Psoas muscle (tissue), 8 donors: Measurements from ENCODE around the gene OR2F2. TPM values are rescaled to one million over a fixed set of nuclear protein-coding genes. Genes with fewer than 3 reads are reported as not detected.

Experiments used
- ATAC-seq, 4 donors: fragments of 200-7000 bp; cut with Tn5 transposase; one replicate each; pipeline ENCODE4 v1.9.1; 2020; ENCODE audit warnings: moderate library complexity in 3 of 4, mild to moderate bottlenecking in 2 of 4
- DNase-seq, 2 donors: peaks; one replicate each; pipeline ENCODE4 v3.0.0-alpha.2; 2020
- H3K27ac ChIP-seq: fragments of 200-600 bp; one replicate; pipeline ENCODE4 v1.8.0; 2022
- H3K27me3 ChIP-seq, 3 donors: fragments of 200-600 bp in 1 of 3; one replicate each; pipeline versions ENCODE4 v1.6.1 to v1.8.0; 2013 to 2022; ENCODE audit warnings: low read length in 2 of 3, mild to moderate bottlenecking in 2 of 3, moderate library complexity in 1 of 3; ENCODE audit not compliant: insufficient read depth in 3 of 3
- H3K36me3 ChIP-seq, 2 donors: fragments of 200-600 bp in 1 of 2; one replicate each; pipeline versions ENCODE4 v1.6.1 to v1.8.0; 2013 to 2022; ENCODE audit warnings: low read depth in 1 of 2, mild to moderate bottlenecking in 1 of 2, moderate library complexity in 1 of 2; ENCODE audit not compliant: insufficient read depth in 1 of 2
- H3K4me1 ChIP-seq: fragments of 200-600 bp; one replicate; pipeline ENCODE4 v1.8.0; 2022
- H3K4me3 ChIP-seq: fragments of 200-600 bp; one replicate; pipeline ENCODE4 v1.8.0; 2022; ENCODE audit warnings: mild to moderate bottlenecking
- H3K9me3 ChIP-seq: fragments of 200-600 bp; one replicate; pipeline ENCODE4 v1.8.0; 2022
- CTCF ChIP-seq: fragments of 200-600 bp; IDR thresholded peaks from one replicate; pipeline ENCODE4 v1.8.0; 2022; ENCODE audit warnings: antibody characterized with exemption
- WGBS, 3 donors: extraction: QIAGEN DNeasy Blood & Tissue Kit; methylation state at CpG; one replicate each; pipeline versions ENCODE4 v1.1.6 to v1.1.7; 2013; 5-methylcytosine and 5-hydroxymethylcytosine counted together
- intact Hi-C, 2 donors: fragments of 100-400 bp; cut with DNase I; formaldehyde crosslinking; loops; one replicate each; pipeline versions ENCODE4 v1.11.0 to v1.14.2; 2022
- polyA plus RNA-seq, 3 donors: library from polyadenylated mRNA; stranded (reverse); fragments of 200-250 nt; gene quantifications; one replicate each; pipeline ENCODE4 v1.2.3, GENCODE V29; 2013
- total RNA-seq, 4 donors: library from RNA; stranded (reverse); fragmentation: NEBNext Ultra II Directional in 2 of 4; extraction: Animal tissue kit (Norgen Biotek cat#: 25700) in 2 of 4; gene quantifications; one replicate each; pipeline versions ENCODE4 v1.2.1 to v1.2.4, GENCODE V29; 2021 to 2023
- donor health status: healthy with polysubstance abuse.
- donor health status: DM: no; HTN: no; CAD: no; lungs with moderate emphysema.
- donor health status: Bipolar disorder and iron deficiency.
- donor health status: healthy.
- donor health status: DM: yes; HTN: yes; CAD: no.
- donor health status: DM: no; HTN: no; CAD: no.
- donor health status: DM: no; HTN: no; CAD: no.
- donor health status: DM: yes; HTN: yes; CAD: no.

Gene OR2F2
- total and polyA plus RNA-seq, 7 donors: not detected

- Histone ChIP-seq H3K4me1 (no peaks in the 10 kb centered on the region), H3K4me3 (no peak overlapping the region), H3K9me3 (no peaks in the 10 kb centered on the region), H3K36me3 (no peaks in the 10 kb centered on the region), H3K27me3 (no peaks in the 10 kb centered on the region), H3K27ac (no peak overlapping the region)
- TF ChIP-seq CTCF: no peak
- DNase-seq (no peak), ATAC-seq (no peak)
- intact Hi-C loops: no loop called here
- WGBS, 3 donors: 72 to 79% (median 77%) methylated on average over 4 of the region's 4 CpGs
These were observed 32.4 kb downstream of the OR2F2 start for GRCh38 chr7:143967398-143967797.

GRCh38 chr7:143973870-143974416 lies 38.9 kb downstream of the OR2F2 start:
- intact Hi-C loops: no loop called here
- WGBS, 3 donors: 79 to 82% (median 80%) methylated on average over 4 of the region's 4 CpGs
- Histone ChIP-seq H3K4me3 (no peak overlapping the region), H3K36me3 (no peaks in the 10 kb centered on the region), H3K9me3 (no peaks in the 10 kb centered on the region), H3K27ac (no peak overlapping the region), H3K4me1 (no peaks in the 10 kb centered on the region), H3K27me3 (no peaks in the 10 kb centered on the region)
- DNase-seq (no peak), ATAC-seq (no peak)
- TF ChIP-seq CTCF: no peak

- Histone ChIP-seq H3K27me3 (no peaks in the 10 kb centered on the region), H3K27ac (no peak overlapping the region), H3K9me3 (no peaks in the 10 kb centered on the region), H3K36me3 (no peaks in the 10 kb centered on the region), H3K4me3 (no peak overlapping the region), H3K4me1 (no peaks in the 10 kb centered on the region)
- DNase-seq (no peak), ATAC-seq (no peak)
- intact Hi-C loops: no loop called here
- TF ChIP-seq CTCF: no peak
- WGBS, 3 donors: 72 to 78% (median 73%) methylated on average over 4 of the region's 4 CpGs
These were observed 39.4 kb downstream of the OR2F2 start for GRCh38 chr7:143974459-143974858.

GRCh38 chr7:143975617-143976016 lies 40.6 kb downstream of the OR2F2 start:
- Histone ChIP-seq H3K4me1 (no peaks in the 10 kb centered on the region), H3K4me3 (no peak overlapping the region), H3K27ac (no peak overlapping the region), H3K36me3 (no peaks in the 10 kb centered on the region), H3K27me3 (no peaks in the 10 kb centered on the region), H3K9me3 (no peaks in the 10 kb centered on the region)
- DNase-seq (no peak), ATAC-seq (no peak)
- TF ChIP-seq CTCF: no peak
- 41 to 52% (median 48%) methylated on average over 1 of the region's 1 CpG for WGBS, 3 donors
- intact Hi-C loops: loop anchor here in 1 of 2 donors (5.0 kb wide), 1 partner anchor 43 kb away; no protein-coding TSS in a partner anchor

GRCh38 chr7:143978585-143978984 lies 43.6 kb downstream of the OR2F2 start:
- no peak for TF ChIP-seq CTCF
- no peaks in the 10 kb centered on the region for H3K9me3 ChIP-seq
- H3K4me1 ChIP-seq: no peaks in the 10 kb centered on the region
- WGBS, 3 donors: 62 to 70% (median 68%) methylated on average over 2 of the region's 2 CpGs
- no peak overlapping the region for H3K27ac ChIP-seq
- H3K4me3 ChIP-seq: no peak overlapping the region
- DNase-seq: no peak
- no peaks in the 10 kb centered on the region for H3K27me3 ChIP-seq
- no peaks in the 10 kb centered on the region for H3K36me3 ChIP-seq
- ATAC-seq: no peak
- intact Hi-C loops: loop anchor here in 1 of 2 donors (5.0 kb wide), 1 partner anchor 46 kb away; no protein-coding TSS in a partner anchor
